NCI-H510A (cell line): ENCODE results near the gene SNRPN.
"Not testable (repeated sequence)": the region's sequence is repeated elsewhere in the genome, so short reads cannot be mapped to it uniquely, and the experiment has no call there.

Experiments
- DNase-seq: peaks from one replicate; lab custom pipeline; 2025; lab: John Stamatoyannopoulos, UW

Gene SNRPN

DNA sequence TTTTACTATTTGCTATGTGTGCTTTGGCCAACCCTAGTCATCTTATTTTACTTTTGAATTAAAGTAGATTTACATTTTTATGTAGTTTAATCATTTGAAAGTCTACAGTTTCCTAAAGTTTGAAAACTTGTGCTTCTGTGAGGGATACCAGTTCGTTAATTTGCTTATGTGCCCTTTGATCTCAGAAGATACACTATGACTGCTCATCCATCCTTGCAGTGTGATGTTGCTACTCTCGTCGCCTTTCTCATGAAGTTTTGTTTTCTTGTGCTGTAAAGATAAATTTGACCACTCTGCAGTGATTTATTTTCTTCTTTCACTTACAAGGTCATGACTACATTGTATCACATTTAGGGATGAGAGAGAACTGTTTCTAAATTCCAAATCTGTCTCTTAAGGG, 16.3 kb downstream of the SNRPN start:
- no peak for DNase-seq

DNA sequence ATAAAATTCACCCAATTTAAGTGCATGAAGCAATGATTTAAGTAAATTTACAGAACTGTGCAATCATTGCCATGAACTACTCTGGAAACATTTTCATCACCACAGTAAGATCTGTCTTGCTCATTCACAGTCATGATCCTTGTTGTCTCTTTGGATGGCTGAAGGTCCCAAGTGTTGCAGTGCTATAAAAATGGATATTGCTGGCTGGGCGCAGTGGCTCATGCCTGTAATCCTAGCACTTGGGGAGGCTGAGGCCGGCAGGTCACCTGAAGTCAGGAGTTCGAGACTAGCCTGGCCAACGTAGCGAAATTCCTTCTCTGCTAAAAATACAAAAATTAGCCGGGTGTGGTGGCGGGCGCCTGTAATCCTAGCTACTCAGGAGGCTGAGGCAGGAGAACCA, 17.0 kb downstream of the SNRPN start:
- DNase-seq = no peak

DNA sequence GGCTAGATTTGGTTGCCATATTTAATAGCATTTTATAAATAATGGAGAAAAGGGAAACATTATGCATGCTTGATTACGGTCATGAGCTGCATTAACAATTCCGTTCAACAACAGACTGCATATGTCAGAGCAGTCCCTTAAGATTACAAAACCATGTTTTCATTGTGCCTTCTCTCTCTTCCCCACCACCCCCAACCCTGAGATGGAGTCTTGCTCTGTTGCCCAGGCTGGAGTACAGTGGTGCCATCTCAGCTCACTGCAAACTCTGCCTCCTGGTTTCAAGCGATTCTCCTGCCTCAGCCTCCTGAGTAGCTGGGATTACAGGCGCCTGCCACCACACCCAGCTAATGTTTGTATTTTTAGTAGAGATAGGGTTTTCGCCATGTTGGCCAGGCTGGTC, 17.9 kb downstream of the SNRPN start:
- not testable (repeated sequence) for DNase-seq

DNA sequence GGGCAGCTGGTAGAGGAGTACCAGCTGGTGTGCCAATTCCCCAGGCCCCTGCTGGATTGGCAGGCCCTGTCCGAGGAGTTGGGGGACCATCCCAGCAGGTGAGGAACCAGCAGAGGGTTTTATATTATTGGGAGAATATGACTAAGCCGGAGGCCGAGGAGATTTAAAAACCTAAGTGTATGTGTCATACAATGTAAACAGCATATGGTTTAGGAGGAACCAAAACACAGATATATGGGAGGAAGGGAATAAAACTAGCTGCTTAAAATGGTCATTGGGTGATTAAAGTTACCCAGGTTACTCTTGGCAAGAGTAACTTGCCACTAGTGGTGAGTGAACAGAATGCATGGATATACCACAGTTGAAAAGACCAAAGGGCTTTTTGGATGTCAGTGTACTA, 22.1 kb downstream of the SNRPN start:
- no peak for DNase-seq

DNA sequence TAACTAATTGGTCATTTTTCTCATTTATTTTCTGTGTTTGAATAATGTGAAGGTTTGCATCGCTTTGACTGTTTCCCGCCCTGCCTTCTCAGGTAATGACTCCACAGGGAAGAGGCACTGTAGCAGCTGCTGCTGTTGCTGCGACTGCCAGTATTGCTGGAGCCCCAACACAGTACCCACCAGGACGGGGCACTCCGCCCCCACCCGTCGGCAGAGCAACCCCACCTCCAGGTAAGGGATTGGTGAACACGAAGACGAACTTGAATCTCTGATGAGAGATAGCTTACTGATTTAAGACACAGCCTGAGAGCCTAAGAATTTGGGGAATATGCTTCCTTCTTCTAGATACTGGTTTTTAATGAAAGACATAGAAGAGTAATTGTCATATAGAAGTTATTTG, 22.9 kb downstream of the SNRPN start:
- DNase-seq = no peak

DNA sequence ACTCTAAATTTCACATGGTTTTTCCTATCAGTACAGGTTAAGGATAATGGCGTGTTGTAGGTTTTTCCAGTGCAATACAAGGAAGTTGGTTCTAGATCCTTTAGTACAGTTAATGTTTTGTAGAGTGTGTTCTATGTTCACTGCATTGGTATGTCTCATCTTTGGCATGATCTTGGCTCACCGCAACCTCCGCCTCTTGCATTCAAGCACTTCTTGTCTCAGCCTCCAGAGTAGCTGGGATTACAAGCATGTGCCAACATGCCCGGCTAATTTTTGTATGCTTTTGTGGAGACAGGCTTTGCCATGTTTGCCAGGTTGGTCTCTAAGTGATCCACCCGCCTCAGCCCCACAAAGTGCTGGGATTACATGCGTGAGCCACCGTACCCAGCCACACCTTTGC, 30.4 kb downstream of the SNRPN start:
- no peak for DNase-seq

DNA sequence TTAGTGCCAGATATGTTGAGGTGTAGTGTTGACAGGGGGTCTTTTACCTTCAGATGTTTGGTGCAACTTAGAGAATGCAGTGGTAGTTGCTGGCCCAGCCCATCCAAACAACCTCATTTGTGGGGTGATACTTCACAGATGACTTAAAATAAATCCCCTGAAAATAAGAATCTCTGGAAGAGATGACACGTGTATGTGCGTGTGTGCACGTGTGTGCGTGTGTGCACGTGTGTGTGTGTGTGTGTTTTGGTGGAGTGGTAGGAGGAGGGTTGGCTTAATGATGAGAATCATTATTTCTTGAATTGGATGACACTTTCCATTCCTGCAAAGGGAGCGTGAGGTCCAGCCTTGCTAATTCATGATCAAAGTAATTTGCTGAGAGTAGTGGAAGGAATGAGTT, 31.9 kb downstream of the SNRPN start:
- no peak for DNase-seq

DNA sequence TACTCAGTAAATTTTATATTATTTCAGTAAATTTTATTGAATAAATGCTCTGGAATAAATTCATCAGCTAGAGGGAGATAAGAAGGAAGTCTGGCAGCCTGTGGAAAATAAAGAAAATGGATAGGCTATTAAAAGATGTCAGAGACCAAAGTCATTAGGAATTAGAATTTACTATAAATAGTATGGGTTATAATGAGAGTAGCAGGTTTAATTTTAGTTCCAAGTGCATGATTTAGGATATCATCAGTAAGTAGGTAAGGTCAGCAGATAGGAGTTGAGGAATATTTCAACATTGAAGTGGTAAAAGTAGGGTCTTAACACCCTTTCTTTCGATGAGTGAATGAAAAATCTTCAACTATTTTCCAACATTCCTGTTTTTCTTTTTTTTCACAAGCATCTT, 64.6 kb downstream of the SNRPN start:
- no peak for DNase-seq

DNA sequence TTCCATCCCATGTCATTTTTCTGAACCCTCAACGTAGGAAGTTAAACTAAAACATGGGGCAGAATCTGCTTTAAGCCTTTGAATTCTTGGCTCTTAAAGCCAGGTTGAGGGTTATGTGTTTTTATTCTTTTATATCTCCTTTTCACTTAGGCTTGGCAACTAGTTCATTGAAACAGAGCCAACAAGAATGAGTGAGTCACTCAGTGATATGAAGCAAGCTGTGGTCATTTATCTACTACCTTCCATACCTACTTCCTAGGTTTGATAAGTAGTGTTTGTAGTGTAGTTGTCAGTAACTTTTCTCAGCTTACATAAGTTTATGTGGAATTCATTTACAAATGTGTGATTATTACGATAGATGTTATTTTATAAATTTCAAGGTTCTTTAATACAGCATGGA, 67.4 kb downstream of the SNRPN start:
- no peak for DNase-seq
